NCI-H82 (cell line): ENCODE data around the gene SNTG2.

ENCODE experiments used
- DNase-seq: peaks from one replicate; lab custom pipeline; 2025; lab: John Stamatoyannopoulos, UW

SNTG2 gene

DNA sequence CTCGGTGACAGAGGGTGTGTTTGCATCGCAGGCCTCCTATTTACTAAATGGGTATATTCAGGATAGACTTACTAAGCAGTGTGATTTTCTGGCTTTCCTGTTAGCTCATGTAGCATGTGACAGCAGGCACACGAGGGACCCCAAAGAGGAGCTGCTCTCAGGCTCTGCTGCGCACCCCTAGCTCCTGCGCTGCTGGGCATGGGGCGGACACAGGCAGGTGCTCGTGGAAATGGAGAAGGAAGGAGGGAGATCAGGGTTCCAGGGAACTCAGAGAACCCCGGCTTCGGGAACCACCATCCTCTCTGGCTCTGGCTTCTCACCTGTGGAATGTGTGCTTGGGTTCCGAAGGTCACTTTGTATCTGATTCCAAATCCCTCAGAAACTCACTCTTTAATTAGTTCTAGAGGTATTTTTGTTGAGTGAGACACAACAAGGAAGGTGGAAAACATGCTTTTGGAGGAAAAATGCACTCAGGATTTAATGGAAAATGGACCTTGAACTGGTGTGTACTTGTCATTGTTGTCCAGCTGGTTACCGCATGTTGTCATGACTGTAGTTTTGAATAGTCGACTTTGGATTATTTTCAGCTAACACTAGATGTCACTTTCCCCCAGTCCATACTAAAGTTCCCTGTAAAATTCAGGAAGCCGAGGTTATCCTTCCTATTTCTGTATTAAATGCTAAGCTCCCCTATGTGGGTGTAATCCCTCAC is 3.5 kb downstream of the SNTG2 start:
- no peak for DNase-seq

DNA sequence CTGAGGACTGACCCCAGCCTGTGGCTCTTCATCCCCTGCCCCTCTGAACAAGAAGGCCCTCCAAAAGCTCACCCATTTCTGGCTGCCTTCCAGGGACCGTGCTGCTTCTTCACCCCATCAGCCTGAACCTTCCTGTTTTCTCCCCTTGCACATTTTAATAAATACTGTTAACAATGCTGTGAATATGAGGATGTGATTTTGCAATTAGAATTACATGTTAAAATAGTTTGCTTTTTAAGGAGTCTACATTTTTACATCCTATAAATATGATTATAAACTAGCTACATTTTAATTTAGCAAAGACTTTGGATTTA is 4.0 kb downstream of the SNTG2 start:
- no peak for DNase-seq

DNA sequence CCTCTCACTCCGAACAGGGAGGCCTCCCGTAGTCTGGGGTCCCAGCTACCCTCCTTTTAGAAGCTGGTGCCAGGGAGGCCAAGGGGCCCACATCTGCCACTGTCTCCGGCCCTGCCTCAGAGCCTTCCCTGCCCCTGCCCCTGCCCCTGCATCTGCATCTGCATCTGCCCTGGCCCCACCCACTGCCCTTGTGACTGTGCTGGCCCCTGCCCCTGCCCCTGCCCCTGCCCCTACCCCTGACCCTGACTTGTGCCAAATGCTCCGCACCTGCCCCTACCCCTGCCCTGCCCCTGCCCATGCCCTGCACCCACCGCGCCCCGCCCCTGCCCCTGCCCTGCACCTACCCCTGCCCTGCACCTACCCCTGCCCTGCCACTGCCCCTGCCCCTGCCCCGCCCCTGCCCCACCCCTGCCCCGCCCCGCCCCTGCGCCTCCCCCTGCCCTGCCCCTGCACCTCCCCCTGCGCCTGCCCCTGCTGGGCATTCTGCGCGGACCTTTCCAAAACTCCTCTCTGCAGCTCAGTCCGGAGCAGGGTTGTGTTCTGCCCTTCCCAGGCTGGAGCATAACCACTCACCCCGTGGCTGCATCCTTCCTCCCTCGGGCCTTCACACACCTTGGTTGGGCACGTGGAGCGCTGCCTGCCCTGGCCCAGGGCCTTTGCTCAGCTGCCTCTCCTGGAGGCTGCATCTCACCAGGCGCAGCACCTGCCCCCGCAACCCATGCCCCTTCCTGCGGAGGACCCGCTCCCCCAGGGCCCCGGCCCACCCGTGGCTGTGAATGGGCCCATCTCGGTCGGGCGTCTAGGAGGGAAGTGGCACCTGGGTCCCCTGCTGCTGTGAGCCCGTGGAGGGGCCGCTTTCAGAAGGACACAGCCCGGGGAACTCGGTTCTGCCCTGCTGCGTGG is 5.4 kb downstream of the SNTG2 start:
- DNase-seq: no peak

DNA sequence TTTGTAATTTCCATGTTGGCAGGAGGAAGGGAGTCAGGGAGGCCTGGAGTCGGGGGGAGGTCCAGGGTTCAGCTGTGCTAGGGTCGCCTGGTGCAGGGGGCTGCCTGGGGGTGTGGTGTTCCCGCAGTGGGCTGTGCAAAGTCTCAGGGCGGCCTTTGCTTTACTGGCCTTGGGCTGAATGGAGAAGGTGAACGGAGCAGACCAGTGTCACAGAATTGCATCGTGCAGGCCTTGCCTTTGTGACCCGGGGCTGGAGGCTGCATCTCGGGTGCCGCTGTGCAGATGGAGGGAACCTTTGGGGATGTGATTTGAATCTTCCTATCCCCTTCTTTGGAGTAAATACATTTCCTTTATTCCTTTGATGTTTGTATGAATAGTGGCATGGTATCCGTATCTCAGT is 8.8 kb downstream of the SNTG2 start:
- DNase-seq: no peak

DNA sequence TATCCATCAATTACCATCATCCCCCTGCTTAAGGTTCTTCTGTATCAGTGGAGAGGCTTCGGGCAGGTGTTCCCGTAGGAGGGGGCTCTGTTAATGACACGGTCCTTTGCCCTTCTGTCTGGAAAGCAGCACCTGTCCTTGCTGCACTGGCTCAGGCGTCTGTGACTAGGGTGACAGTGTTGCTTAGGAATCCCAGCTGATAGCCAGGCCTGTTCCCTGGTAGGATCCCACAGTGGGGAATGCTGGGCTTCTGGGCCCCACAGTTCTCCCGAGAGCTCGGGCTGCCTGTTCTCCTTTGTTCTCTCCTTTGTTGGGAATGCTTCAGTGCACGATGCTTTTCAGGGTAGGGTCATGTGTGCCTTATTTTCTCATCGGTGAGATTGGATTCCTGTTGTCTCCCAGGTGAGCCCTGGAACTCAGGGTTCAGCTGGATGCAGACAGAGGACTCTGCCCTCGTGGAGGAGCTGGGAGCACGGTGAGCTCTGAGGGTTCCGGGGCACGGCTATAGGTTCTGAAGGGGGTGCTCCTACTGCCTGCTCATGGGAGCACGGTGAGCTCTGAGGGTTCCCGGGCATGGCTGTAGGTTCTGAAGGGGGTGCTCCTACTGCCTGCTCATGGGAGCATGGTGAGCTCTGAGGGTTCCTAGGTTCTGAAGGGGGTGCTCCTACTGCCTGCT is 9.6 kb downstream of the SNTG2 start:
- no peak for DNase-seq

DNA sequence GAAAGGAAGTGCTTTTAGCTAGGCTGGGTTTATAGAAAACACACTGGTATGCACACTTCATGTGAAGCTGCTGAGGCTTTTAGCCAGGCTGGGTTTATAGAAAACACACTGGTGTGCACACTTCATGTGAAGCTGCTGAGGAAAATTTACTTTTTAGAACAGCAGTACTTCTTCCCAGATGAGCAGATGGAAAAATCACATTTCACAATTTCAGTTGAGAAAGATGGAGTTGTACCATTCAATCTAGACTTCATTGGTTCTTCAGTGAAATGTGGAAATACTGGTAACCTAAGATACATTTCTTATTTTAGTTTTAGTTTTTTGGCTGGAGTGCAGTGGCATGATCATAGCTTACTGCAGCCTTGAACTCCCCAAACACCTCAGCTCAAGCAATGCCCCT is 11.1 kb downstream of the SNTG2 start:
- no peak for DNase-seq

DNA sequence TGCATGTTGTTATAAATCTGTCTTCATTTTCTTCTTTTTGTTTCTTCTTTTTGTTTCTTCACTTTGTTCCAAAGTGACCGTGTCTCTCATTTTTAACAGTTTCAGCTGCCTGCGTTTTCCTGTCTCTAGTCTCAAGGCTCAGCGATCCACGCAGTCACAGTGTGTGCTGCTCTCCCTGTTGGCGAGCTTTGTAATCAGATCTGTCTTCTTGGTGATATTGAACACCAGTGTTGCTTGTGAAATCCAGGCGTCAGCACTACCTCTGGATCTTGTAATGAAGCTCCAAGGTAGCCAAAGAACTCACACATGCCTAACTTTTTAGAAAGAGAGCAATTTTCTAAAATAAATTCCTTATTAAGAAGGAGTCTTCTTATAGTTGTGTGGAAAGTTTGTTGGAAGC is 13.2 kb downstream of the SNTG2 start:
- DNase-seq: no peak

DNA sequence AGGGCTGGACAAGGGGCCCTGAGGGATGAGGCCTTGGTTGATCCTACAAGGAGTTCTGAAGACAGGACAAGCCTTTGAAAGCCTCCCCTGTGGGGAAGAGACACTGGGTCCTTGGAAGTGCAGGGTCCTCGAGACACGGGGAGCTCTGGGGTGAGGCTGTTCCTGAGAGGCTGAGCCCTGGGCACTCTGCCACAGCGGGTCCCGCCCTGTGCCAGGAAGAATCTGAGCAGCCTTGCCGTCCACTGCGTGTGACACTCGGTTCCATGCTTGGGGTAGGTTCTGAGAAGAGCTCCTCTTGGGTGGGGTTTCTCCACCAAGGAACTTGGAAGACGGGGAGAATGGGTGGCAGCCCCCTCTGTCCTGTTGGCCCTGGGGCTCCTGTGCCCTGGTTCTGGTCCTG is 13.9 kb downstream of the SNTG2 start:
- no peak for DNase-seq

DNA sequence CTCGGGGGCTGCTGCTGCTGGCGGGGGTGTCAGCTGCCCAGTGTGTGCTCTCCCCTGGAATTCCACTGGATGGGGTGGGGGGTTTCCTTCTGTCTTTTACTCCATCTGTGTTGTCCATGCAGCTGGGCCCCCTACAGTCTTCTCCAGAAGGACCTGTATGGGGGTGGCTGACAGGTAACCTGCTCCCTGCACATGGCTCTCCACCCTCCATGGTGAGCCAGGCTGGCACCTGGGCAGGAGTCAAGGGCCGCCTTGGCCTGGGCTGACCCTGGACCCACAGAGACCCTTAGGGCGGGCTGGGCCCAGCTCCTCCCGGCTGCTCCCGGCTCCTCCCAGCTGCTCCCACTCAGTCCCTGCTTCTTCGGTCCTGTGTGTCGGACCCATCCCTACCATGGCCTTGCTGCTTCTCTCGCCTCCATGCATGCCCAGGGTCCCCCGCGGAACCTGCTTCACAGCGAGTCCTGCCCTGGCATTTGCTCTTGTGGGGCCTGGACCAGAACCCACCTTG is 15.0 kb downstream of the SNTG2 start:
- DNase-seq: no peak

DNA sequence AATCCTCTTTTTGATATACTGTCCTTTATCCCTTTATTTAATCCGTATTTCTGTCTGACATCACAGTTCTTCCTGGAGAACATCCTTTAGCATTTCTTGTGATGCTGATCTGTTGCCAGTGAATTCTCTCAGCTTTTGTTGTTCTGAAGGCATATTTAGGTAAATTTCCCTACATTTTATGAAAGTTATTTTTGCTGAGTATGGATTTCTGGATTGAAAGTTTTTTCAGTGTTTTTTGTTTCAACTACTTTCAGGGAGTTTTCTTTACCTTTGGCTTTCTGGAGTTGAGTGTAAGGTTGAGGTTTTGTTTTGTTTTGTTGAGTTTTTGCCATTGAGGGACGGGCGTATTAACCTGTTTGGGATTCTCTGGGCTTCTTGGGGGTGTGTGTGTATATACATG is 22.5 kb downstream of the SNTG2 start:
- no peak for DNase-seq

DNA sequence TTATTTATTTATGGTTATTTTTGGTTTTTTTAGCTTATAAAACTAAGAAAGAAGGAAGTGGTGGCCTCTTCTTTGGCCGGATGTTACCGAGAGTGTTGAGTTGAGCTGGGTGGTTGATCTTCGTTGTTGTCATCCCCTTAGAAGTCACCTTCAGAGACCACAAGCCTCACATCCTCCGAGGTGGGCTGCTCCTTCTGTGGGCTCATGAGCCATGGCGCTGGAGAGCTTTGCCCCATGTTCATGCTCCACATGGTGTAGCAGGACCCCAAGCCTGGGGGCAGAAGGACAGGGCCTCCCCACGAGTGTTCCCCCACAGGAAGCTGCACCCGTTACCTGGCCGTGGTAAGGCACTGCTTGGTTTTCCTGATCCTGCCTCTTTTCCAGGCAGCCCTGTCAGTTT is 23.4 kb downstream of the SNTG2 start:
- DNase-seq: no peak

DNA sequence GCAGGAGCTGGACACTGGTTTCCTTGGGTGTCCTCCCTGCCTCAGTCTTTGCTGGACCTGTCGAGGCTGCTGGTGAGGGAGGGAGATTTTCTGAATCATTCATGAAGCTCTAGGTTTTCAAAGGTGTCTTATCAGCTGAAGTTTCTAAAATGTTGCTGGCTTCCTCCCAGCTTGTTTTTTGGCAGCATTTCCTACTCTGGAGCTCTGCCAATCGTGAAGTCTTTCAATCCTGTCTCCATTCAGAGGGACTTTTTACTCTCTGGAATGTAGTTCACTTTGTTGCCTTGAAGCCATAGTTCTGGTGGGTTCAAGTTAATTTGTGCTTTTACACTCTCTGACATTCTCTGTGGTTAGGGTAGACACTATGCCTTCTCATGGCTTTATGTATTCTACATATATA is 23.9 kb downstream of the SNTG2 start:
- DNase-seq: no peak

DNA sequence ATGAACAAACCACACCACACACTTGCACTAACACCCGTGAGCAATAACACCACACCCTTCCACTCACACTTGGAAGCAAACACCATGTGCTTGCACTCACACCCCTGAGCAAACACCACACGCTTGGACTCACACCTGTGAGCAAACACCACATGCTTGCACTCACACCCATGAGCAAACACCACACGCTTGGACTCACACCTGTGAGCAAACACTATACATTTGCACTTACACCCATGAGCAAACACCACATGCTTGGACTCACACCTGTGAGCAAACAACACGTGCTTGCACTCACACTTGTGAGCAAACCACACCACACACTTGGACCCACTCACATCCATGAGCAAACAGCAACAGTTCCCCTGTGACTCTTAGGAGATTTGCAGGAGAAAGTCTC is 24.4 kb downstream of the SNTG2 start:
- no peak for DNase-seq

DNA sequence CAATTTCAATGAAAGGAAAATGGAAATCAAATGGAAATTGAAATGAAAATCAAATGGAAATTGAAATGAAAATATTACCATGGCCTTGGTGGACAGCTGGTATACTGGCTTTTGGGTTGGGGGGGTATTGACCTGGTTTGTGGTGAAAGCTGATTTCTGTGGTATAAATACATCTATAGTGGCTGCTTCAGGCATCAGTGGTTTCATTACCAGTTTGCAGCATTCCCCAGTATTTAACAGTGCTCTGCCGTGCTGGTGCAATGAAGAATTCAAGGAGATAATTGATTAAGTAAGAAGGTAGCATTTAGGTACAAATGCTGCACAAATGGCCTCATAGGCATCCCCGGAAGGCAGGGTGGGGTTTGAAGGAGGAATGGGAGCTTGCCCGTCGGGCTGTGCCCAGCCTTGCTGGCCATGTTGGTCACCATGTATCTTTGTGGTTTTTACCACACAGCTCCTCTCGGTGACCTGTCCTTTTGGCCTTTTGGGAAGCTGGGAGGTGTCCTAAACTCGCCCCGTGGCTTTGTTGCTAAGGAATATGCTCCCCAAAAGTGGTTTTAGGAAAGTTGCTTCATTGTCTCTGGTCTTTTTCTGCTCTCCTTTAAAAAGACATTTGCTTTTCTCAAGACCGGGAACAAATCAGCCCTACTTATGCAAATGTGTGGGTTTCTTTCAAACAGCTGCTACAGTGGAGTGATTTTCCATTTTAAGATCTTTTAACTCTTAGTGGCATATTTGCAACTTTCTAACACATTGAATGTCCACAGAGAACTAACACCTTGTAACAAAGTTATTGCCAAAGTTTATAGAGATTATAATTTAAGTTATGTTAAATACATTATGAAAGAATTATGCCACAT is 28.6 kb downstream of the SNTG2 start:
- DNase-seq: no peak

DNA sequence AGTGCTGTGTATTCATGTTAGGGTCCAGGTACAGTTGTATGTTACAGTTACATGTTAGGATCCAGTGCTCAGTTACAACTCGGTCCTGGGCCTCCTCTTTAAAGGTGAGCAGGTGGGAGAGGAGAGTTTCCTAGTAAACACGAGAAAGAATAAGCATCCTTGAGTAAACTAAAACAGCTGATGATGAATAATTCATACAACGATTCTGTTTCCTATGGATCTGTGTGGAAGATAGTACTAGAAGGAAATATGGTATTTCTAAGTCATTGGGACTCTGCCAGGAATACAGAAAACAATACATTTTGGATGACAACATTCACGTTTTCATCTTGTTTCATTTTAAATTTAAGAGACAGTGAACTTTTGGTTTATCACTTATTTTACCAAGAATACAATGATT is 29.5 kb downstream of the SNTG2 start:
- no peak for DNase-seq

DNA sequence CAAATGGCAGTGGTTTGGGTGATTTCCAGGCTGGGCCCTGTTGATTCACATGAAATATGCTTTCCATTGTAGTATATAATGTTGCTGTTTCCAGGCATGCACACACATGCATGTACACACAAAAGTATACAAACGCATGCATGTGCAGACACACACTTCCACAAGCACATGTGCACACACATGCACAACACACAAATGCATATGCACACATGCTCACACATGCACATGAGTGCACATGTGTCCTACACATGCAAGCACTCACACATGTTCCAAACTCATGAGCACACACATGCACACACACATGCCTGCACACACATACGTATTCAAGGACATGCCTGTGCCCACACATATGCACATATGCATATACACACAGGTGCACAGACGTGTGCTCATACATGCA is 30.6 kb downstream of the SNTG2 start:
- DNase-seq: no peak

DNA sequence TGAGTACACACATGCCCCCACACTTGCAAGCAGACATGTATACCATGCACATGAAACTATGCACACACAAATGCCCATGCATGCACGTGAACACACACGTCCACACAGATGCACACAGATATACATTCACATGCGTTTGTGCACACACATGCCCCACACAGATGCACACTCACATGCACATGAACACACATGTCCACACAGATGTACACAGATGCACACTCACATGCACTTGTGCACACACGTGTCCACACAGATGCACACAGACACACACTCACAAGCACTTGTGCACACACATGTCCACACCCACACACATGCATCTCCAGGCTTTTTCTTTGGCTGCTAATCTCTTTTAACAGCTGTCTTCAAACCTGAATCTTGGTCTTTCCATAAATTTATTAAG is 31.1 kb downstream of the SNTG2 start:
- no peak for DNase-seq

DNA sequence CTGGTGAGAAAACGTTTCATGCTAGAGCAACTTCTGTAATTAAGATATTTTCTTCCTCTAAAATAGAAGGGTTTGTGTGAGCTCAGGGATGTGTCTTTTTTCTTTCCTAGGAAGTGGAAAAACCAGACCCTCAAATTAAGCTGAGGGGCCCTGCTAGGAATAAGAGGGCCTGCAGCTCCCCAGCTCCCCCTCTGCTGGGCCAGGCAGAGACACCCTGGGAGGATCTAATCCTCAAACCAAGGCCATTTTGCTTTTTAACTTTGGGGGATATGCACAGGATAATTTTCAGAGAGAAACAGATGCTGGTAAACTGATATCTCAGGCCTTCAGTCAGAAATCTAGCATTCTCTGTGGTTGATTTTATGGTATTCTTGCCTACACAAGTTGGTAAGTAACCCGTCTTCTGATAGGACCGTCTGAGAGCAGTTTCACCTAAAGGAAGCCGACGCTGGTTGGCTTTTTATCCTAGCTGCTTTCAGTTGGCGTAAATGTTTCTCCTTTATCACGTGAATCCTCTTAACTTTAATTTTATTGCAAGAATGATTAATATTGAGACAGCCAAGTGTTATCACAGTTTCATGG is 34.8 kb downstream of the SNTG2 start:
- no peak for DNase-seq

DNA sequence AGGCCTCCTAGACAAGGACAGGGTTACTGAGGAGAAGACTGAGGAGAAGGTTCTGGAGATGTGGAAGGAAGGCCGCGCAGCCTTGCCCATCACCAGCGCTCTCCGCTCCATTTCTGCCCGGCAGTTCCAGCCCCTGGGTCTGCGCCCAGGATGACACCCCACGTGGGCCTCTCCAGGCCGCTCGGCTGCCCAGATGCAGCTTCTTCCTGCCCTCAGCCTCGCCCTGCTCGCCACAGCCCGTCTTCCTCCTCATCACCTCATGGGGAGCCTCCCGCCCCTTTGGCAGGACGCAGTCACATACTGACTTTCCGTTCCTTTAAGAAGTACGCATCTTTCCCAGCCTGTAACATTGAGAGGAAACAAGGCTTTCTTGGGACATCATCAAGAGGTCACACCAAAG is 37.1 kb downstream of the SNTG2 start:
- DNase-seq: no peak

DNA sequence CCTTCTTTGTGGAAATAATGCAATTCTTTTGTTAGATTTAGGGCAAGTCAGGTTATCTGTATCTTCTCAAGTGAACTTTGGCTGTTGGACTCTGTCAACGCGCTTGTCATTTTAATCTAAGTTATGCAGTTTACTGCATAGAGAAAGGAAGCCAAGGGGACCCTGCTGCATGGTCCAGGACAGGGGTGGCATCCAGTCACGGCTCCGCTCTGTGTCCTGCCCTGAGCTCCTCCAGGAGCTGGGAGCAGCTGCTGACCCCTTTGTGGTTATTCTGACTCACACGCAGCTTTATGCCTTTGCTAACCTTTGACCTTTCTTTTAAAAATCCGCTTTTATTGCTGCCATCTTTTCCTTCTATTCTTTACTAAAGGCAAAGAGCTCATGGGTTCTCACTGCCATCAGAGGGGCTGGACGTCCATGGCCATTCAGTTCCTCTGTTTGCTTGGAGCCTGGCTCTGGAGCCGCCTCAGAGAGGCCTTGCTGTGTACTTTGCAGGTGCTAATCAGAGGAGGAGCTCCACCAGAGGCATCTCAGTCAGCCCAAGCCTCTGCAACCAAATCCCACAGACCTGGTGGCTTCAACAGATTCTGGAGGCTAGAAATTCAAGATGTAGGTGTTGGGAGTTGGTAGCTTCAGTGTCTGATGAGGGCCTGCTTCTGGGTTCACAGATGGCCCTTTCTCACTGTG is 39.3 kb downstream of the SNTG2 start:
- no peak for DNase-seq

DNA sequence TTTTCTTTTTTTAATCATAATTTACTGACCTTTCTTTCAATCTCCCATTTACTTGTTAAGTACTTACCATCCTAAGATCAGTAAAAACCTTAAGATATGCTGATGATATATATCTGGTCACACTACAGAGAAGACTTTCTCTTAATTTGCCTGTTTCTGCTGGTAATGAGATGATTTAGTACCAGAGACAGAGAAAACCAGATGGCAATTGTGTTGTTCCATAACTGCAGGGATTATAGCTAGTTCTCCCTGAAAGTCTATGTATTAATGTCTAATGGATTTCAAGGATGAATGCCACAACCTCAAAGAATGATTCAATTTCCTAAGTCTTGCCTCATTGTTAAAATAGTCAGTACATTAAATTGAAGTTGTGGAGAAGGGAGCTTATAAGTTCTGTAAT is 40.3 kb downstream of the SNTG2 start:
- no peak for DNase-seq
